ENCODE results near the gene AGAP1. TPM values are rescaled to one million over a fixed set of nuclear protein-coding genes. Genes with fewer than 3 reads are reported as not detected.

Gene AGAP1
- total and polyA plus RNA-seq, 7 donors: 10.8 to 42.7 (median 18.6) TPM

DNA sequence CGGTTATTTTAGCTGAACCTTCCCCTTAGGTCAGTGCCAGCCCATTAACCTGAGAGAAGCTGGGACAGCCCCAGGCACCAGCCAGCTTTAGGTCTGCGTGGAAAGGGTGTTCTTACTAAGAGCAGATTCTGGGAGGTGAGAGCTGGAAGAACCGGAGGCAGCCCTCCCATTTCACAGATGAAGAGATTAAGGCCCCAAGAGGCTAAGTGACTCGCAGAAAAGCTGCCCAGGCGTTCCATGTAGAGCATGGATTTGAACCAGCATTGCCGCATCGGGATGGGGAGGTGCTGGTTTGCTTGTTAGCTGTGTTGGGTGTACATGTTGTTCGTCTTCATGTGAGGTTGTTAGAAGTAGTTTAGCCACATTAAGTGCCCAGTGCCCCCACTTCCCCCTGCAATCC, 203.2 kb downstream of the AGAP1 start:
- H3K36me3 ChIP-seq: no peaks in the 10 kb centered on the region
- H3K9me3 ChIP-seq: no peaks in the 10 kb centered on the region
- DNase-seq: no peak
- 91 to 94% methylated on average over 8 of the region's 8 CpGs for WGBS, 2 donors
- no peak overlapping the region for H3K27ac ChIP-seq
- intact Hi-C loops (cut with DNase I): no loop called here
- TF ChIP-seq EP300 (IDR thresholded peaks at IDR 0.05): no peak
- peaks cover 0 to 41% (median 24%) of the 10 kb centered on the region in 4 donors for H3K4me1 ChIP-seq
- H3K27me3 ChIP-seq: no peaks in the 10 kb centered on the region
- no peak overlapping the region for H3K4me3 ChIP-seq

DNA sequence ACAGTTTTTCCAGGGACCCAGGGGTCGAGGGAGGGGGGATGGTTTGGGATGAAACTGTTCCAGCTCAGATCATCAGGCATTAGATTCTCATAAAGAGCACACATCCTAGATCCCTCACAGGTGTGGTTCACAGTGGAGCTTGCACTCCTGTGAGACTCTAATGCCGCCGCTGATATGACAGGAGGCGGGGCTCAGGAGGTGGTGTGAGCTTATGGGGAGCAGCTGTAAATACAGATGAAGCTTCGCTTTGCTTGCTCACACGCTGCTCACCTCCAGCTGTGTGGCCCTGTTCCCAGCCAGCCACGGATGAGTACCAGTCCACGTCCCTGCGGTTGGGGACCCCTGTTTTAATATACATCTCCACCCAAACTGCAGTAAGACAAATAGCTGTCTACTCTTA, 204.2 kb downstream of the AGAP1 start:
- intact Hi-C loops (cut with DNase I): no loop called here
- H3K4me3 ChIP-seq: no peak overlapping the region
- WGBS, 2 donors: 70 to 87% methylated on average over 9 of the region's 9 CpGs
- peaks cover 0 to 41% (median 29%) of the 10 kb centered on the region in 4 donors for H3K4me1 ChIP-seq
- no peaks in the 10 kb centered on the region for H3K9me3 ChIP-seq
- H3K27ac ChIP-seq: no peak overlapping the region
- no peak for DNase-seq
- TF ChIP-seq POLR2A (IDR thresholded peaks at IDR 0.05) (no peak), EP300 (IDR thresholded peaks at IDR 0.05) (no peak), POLR2AphosphoS5 (IDR thresholded peaks at IDR 0.05) (no peak)
- TF ChIP-seq, protein P1, sequence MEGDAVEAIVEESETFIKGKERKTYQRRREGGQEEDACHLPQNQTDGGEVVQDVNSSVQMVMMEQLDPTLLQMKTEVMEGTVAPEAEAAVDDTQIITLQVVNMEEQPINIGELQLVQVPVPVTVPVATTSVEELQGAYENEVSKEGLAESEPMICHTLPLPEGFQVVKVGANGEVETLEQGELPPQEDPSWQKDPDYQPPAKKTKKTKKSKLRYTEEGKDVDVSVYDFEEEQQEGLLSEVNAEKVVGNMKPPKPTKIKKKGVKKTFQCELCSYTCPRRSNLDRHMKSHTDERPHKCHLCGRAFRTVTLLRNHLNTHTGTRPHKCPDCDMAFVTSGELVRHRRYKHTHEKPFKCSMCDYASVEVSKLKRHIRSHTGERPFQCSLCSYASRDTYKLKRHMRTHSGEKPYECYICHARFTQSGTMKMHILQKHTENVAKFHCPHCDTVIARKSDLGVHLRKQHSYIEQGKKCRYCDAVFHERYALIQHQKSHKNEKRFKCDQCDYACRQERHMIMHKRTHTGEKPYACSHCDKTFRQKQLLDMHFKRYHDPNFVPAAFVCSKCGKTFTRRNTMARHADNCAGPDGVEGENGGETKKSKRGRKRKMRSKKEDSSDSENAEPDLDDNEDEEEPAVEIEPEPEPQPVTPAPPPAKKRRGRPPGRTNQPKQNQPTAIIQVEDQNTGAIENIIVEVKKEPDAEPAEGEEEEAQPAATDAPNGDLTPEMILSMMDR (IDR thresholded peaks at IDR 0.05): no peak
- H3K36me3 ChIP-seq: no peaks in the 10 kb centered on the region
- H3K27me3 ChIP-seq: no peaks in the 10 kb centered on the region

DNA sequence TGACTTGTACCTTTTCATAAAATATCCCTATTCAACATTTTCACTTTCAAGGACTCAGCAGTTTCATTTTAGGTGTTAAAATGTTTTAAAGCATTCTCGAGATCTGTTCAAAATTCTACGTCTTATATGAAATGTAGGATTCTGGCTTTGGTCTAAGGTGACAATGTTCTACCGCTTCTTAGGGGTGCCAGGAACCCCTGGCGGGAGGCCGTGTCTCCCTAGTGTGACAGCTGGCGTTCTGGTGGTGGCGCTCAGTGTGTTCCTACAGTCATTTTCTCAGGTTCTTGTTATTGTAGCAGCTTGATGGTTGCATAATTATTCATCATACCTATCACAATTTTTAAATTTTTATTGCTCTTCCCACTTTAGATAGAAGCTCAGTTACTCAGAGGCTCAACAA, 204.6 kb downstream of the AGAP1 start:
- no peak for DNase-seq
- peaks cover 0 to 41% (median 34%) of the 10 kb centered on the region in 4 donors for H3K4me1 ChIP-seq
- 95% methylated on average over 7 of the region's 7 CpGs for WGBS, 2 donors
- TF ChIP-seq, protein P1 (IDR thresholded peaks at IDR 0.05): no peak
- TF ChIP-seq POLR2AphosphoS5 (IDR thresholded peaks at IDR 0.05) (no peak), EP300 (IDR thresholded peaks at IDR 0.05) (no peak), POLR2A (IDR thresholded peaks at IDR 0.05) (no peak)
- intact Hi-C loops (cut with DNase I): no loop called here
- H3K9me3 ChIP-seq: no peaks in the 10 kb centered on the region
- no peaks in the 10 kb centered on the region for H3K36me3 ChIP-seq
- no peaks in the 10 kb centered on the region for H3K27me3 ChIP-seq
- H3K4me3 ChIP-seq: no peak overlapping the region
- H3K27ac ChIP-seq: no peak overlapping the region

DNA sequence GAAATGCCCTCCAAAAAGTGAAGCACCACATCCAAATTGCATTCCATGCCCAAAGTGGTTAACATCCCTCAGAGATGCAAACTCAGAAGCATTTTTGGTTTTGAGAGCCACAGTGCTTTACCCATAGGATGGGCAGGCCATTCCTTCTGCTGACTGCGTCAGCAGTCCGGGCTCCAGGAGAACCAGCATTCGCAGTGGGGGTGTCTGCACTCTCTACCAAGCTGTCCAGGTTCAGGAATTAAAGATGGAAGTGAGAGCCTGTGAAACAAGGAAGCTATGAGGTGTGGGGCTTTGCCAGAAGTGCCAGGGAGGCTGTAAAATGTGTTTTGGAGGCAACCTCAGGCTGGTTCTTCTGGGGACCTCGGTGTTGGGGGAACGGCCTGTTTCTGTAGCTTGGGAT, 205.7 kb downstream of the AGAP1 start:
- no peak for TF ChIP-seq POLR2A (IDR thresholded peaks at IDR 0.05)
- TF ChIP-seq, protein P1 (IDR thresholded peaks at IDR 0.05): no peak
- no peak for TF ChIP-seq EP300 (IDR thresholded peaks at IDR 0.05)
- no peak for TF ChIP-seq POLR2AphosphoS5 (IDR thresholded peaks at IDR 0.05)
- 84 to 90% methylated on average over 5 of the region's 5 CpGs for WGBS, 2 donors
- intact Hi-C loops (cut with DNase I): no loop called here
- peak overlapping the region in 1 of 4 donors; percentile 11 for H3K27ac ChIP-seq
- H3K27me3 ChIP-seq: no peaks in the 10 kb centered on the region
- H3K36me3 ChIP-seq: no peaks in the 10 kb centered on the region
- H3K4me3 ChIP-seq: no peak overlapping the region
- peaks cover 0 to 47% (median 37%) of the 10 kb centered on the region in 4 donors for H3K4me1 ChIP-seq
- H3K9me3 ChIP-seq: no peaks in the 10 kb centered on the region
- DNase-seq: peak; percentile 13

DNA sequence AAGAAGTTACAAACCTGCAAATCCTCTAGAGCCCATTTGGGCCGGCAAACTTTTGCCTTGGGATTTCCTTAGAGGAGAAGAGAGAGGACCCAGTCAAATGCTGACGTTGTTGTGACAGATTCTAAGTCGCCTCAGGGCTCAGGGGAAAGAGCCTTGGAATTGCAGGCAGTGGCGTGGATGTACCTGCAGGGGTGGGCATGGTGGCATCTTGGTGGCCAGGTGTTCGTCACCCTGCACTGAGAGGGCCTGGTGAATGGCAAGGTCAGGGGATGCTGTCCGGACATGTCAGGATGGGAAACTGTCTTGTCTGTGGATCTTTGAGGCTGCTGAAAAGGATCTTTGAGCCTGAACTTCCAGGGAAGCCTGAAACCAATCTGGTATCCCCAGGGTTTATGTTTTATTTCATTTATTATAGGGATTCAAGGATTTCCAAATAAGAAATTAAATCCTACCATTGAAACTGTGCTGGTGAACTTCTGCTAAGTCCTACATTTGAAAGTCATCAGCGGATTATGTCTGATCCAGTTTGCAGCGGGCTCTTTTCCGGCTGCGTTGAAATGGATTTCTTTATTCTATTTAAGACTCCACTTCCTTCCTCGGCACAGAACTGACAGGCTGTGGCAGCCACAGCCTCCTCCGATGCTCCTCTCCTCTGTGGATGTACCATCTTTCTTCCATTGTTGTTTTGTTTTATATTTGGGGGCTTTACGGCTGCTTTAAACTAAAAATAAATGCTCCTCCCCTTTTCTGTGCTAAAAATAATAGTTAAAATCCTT, 207.6 kb downstream of the AGAP1 start:
- Histone ChIP-seq H3K4me1 (peaks cover 0 to 47% (median 31%) of the 10 kb centered on the region in 4 donors), H3K36me3 (no peaks in the 10 kb centered on the region), H3K4me3 (no peak overlapping the region), H3K27me3 (no peaks in the 10 kb centered on the region), H3K9me3 (no peaks in the 10 kb centered on the region), H3K27ac (peak overlapping the region in 2 of 4 donors; percentile 78 to 83)
- TF ChIP-seq POLR2A (IDR thresholded peaks at IDR 0.05) (no peak), EP300 (IDR thresholded peaks at IDR 0.05) (no peak), POLR2AphosphoS5 (IDR thresholded peaks at IDR 0.05) (no peak)
- TF ChIP-seq, protein P1 (IDR thresholded peaks at IDR 0.05): no peak
- 60 to 88% methylated on average over 13 of the region's 13 CpGs for WGBS, 2 donors
- intact Hi-C loops (cut with DNase I): no loop called here
- peak; percentile 64 for DNase-seq

Measured in sigmoid colon (tissue), 7 donors.